KOPT-K1 (cell line): ENCODE data around the gene ALS2CL.
"Not testable (repeated sequence)": the region's sequence is repeated elsewhere in the genome, so short reads cannot be mapped to it uniquely, and the experiment has no call there.

Source experiments
- H3K27ac ChIP-seq: fragments of 200-600 bp; sonication (generic); 2 replicates; pipeline ENCODE4 v1.5.1; 2016; ENCODE audit warnings: antibody characterized with exemption, mild to moderate bottlenecking, low read depth, low read length; ENCODE audit not compliant: poor library complexity, severe bottlenecking
- H3K36me3 ChIP-seq: fragments of 200-600 bp; sonication (generic); 2 replicates; pipeline ENCODE4 v1.5.1; 2017; ENCODE audit warnings: antibody characterized with exemption, mild to moderate bottlenecking, low read length, moderate library complexity; ENCODE audit not compliant: insufficient read depth
- H3K9me3 ChIP-seq: fragments of 200-600 bp; sonication (generic); 2 replicates; pipeline ENCODE4 v1.5.1; 2017; ENCODE audit warnings: antibody characterized with exemption, low read length, mild to moderate bottlenecking; ENCODE audit not compliant: insufficient read depth, poor library complexity, severe bottlenecking

The ALS2CL gene, protein sequence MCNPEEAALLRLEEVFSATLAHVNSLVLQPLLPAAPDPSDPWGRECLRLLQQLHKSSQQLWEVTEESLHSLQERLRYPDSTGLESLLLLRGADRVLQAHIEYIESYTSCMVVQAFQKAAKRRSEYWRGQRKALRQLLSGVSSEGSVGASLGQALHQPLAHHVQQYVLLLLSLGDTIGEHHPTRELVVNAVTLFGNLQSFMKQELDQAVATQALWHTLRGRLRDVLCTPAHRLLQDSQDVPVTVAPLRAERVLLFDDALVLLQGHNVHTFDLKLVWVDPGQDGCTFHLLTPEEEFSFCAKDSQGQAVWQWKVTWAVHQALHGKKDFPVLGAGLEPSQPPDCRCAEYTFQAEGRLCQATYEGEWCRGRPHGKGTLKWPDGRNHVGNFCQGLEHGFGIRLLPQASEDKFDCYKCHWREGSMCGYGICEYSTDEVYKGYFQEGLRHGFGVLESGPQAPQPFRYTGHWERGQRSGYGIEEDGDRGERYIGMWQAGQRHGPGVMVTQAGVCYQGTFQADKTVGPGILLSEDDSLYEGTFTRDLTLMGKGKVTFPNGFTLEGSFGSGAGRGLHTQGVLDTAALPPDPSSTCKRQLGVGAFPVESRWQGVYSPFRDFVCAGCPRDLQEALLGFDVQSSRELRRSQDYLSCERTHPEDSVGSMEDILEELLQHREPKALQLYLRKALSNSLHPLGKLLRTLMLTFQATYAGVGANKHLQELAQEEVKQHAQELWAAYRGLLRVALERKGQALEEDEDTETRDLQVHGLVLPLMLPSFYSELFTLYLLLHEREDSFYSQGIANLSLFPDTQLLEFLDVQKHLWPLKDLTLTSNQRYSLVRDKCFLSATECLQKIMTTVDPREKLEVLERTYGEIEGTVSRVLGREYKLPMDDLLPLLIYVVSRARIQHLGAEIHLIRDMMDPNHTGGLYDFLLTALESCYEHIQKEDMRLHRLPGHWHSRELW

DNA sequence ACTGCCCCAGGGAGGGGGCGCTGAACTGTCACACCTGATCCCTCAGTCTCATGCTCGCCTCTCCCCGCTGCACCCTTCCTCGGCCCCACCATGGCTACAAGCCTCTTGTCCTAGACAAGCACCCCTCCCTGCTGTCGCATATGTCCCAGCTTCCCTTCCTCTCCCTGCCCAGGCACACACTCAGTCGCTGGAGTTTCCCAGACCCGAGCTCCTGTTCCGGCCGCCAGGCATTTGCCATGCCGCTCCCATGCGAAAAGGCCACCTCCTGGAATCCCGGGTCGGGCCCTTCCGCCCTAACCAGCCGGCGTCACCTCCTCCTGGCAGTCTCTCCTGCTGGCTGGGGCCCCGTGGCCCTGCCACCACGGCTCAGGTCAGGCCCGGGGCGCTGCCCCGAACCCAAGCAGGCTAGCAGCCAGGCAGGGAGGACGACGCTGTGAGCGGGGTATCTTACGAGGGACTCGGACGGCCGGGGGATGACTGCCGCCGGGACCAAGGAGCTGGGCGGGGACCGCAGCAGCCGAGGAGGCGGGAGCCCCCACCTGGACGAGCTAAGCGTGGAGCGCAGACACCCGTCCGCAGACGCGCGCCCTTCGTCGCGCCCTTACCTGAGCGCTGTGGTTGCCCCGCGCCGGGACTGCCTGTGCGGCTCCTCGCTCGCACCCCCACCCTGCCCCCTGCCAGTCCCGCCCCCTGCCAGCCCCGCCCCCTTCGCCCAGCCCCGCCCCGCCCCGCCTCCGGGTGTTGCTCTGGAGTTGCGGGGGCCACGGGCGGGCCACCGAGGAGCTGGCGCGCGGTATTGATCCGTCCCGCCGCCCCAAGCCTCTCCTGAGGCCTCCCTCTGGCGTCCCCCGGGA lies at the start of gene ALS2CL:
Gene ALS2CL, minus strand, starts transcription at position 642 of the 854 bp plus-strand sequence. CDS start 4,239 bp downstream, outside the sequence.
- no peaks in the 10 kb centered on the region for H3K36me3 ChIP-seq
- no peaks in the 10 kb centered on the region for H3K9me3 ChIP-seq
- peak within 1 kb of the TSS; percentile 60 for H3K27ac ChIP-seq

DNA sequence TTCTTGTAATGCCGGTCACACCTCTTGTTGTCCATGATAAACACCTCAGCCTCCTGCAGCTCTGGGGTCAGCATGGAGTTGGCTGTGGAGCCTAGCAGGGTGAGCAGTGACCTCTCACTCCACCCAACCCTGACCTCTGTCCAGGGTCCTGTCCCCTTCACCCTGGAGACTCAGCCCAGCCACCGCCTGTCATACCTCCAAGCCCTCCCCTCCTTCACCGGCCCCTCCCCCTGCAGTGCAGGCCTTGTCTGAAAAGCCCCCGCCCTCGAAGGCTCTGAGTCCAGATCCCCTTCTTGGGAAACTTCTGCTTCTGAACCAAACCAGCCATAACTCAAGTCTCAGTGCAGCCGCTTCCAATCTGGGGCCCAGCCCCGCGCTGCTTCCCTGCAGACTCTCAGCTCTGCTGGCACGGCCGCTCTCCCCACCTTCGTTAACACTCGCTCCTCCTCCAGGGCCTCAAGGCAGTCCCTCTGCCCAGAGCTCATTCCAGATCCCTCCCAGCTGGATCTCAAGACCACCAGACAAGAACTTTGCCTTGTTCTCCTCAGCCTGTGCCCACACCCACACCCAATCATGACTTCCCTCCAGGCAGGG lies 49.6 kb upstream of the ALS2CL start:
- no peaks in the 10 kb centered on the region for H3K36me3 ChIP-seq

GRCh38 chr3:46739565-46739964 lies 46.1 kb upstream of the ALS2CL start:
- H3K36me3 ChIP-seq, H3K27ac ChIP-seq: not testable (repeated sequence)

More for the DNA sequence above, 49.6 kb upstream of the ALS2CL start:
- no peak overlapping the region for H3K27ac ChIP-seq
- no peaks in the 10 kb centered on the region for H3K9me3 ChIP-seq

DNA sequence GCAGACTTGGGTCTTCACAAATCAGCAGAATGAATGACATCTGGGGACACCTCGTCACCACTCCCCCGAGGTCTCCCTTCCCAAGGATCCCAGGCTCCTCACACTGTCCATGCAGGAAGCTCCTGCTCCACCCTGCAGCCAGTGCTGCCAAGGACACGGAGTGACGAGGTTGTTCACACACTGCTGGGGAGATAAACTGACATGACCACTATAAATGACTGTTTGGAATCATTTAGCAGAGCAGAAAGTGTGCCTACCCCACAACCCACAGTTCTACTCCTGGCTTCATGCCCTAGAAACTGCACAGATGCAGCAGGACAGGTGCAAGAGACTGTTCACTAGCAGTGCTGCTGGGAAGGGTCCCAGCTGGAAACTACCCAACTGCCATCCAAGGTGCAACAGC lies 43.9 kb upstream of the ALS2CL start:
- no peak overlapping the region for H3K27ac ChIP-seq
- H3K9me3 ChIP-seq: no peaks in the 10 kb centered on the region
- H3K36me3 ChIP-seq: no peaks in the 10 kb centered on the region

More at GRCh38 chr3:46739565-46739964, 46.1 kb upstream of the ALS2CL start:
- H3K9me3 ChIP-seq: not testable (repeated sequence)

GRCh38 chr3:46736006-46736872 lies 42.8 kb upstream of the ALS2CL start:
- Histone ChIP-seq H3K36me3 (no peaks in the 10 kb centered on the region), H3K27ac (no peak overlapping the region), H3K9me3 (no peaks in the 10 kb centered on the region)

DNA sequence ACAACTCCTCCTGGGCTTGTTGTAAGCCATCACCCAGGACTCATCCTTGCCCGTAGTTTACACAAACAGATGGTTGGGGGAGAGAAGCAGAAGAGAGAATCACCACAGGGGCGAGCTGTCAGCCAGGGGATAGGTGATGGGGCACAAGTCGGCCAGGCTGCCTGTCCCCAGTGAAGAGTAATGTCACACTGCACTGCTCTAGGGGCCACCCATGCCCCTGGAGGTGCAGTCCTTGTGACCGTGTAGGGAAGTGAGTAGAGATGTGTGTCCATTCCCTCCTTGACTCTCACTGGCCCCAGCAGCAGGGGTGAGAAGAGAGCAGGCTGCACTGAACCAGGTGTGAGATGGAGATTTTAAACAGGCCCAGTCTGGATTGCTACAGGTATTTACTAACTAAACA lies 41.3 kb upstream of the ALS2CL start:
- H3K27ac ChIP-seq: no peak overlapping the region
- H3K36me3 ChIP-seq: no peaks in the 10 kb centered on the region
- H3K9me3 ChIP-seq: no peaks in the 10 kb centered on the region

DNA sequence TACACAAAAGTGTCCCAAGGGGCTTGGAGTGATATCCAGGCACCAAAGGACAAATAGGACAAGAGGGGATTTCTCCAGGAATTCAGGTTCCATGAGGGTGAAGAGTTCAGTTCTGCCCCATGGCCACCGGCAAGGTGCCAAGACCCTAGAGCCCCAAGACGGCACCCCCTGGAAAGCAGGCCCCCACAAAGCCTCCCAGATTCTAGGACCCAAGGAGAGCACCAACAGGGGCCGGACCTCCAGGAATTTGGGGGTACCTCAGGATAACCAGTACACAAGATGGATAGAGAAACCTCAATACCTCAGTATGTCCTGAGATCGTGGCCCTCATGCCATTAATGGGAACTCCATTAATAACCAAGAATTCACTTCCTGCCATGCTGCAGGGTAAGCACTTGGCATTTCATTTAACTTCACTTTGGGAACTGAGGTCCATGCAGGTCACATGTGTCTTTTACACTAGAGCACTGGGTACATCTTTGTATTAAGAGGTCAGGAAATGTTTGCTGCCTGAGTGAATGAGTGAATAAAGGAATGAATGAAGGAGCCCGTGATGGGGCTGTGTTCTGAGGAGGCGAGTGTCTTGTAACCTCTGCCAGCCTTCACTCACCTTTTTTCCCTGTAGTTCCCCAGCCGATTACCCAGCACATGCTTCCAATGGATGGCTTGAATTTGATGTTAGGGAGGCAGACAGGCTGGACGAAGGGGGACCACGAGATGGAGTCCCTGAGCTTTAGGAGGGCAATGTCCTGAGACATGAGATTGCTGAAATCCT lies 39.7 kb upstream of the ALS2CL start:
- Histone ChIP-seq H3K27ac (no peak overlapping the region), H3K9me3 (no peaks in the 10 kb centered on the region), H3K36me3 (no peaks in the 10 kb centered on the region)

DNA sequence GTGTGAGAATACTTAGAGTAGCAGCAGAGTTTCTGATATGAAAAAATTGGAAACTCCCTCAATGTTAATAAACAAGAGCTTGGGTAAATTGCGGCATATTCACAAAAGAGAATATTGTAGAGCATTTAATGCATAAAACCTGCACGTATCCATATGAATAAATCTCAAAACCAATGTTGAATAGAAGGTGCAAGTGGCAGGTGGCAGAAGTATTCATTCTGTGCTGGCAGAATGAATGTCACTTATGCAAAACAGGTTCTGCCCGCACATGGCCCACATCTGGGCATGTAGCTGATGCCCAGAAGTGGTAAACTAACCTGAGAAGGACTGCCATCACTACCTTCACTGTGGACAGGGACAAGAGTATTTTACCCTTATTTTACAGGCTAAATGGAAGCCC lies 38.3 kb upstream of the ALS2CL start:
- no peaks in the 10 kb centered on the region for H3K9me3 ChIP-seq
- H3K36me3 ChIP-seq: no peaks in the 10 kb centered on the region
- H3K27ac ChIP-seq: no peak overlapping the region

DNA sequence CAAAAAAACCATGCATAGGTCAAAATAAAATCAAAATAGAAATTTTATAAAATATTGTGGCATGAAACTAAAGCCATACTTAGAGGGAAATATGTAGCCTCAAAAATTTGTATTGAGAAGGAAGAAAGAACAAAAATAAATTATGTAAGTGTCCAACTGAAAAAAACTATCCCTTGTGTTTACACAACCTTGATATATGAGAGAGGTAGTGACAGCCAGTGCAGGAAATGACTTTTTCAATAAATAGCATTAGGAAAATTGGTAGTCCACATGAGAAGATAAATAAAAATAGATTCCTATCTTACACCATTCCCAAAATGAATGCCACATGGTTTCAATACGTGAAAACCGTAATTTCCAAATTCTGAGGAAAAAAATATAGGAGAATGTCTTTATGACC lies 37.3 kb upstream of the ALS2CL start:
- Histone ChIP-seq H3K27ac (no peak overlapping the region), H3K36me3 (no peaks in the 10 kb centered on the region), H3K9me3 (no peaks in the 10 kb centered on the region)

DNA sequence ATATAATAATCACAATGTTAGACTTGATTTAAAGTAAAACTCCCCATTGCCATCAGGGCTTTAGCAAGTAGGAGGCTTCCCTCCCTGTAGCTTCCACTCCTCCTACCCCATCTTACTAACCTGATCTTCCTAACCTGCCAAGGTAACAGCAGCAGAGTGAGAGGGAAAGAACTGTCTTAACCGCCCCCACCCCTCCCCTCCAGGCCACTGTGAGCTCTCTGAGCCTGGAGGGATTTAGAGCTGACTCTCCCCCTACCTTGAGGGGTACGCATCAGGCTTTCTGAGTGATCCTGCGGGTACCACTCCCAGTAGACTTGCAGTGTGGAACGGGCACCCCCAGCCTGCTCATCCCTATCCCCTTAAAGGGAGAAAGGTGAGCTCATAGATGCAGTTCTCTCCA lies 35.6 kb upstream of the ALS2CL start:
- H3K36me3 ChIP-seq: no peaks in the 10 kb centered on the region

DNA sequence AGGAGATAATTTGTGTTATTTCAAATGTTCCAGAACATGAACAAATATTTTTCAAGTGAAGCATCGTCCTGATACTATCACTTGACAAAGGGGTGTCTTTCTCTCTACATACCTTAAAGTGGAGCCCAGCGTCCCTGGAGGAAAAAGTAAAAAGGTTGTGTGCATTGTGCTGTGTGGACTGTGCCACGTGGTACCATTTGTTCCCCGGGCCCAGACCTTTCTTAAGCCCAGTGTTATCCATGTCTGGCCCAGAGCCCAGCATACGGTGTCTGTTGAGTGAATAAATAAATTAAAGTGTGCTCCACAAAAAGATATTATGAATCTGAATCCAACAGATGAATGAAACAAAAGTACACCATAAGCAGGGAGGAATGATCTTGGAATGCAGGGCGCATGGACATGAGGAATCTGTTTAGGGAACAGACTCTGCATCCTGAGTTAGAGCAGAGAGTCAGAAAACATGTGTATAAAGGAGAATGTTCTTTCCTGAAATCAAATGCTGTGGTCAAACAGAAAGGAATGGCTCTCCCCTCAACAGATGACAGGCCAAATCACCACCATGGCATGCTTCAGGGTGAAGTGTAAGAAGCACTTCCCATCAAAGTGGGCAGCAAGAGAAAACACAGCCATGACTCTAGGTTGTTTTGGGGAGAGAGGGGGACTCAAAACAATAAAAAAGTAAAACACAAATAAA lies 32.3 kb upstream of the ALS2CL start:
- Histone ChIP-seq H3K9me3 (no peaks in the 10 kb centered on the region), H3K27ac (no peak overlapping the region), H3K36me3 (no peaks in the 10 kb centered on the region)

More for the DNA sequence above, 35.6 kb upstream of the ALS2CL start:
- Histone ChIP-seq H3K27ac (no peak overlapping the region), H3K9me3 (no peaks in the 10 kb centered on the region)

GRCh38 chr3:46724424-46724823 lies 30.9 kb upstream of the ALS2CL start:
- Histone ChIP-seq H3K36me3 (no peaks in the 10 kb centered on the region), H3K27ac (no peak overlapping the region), H3K9me3 (no peaks in the 10 kb centered on the region)
